Neural progenitor cell (in vitro differentiated cells): Measurements from ENCODE around the gene MARCHF2.
"Not testable (repeated sequence)": the region's sequence is repeated elsewhere in the genome, so short reads cannot be mapped to it uniquely, and the experiment has no call there.

ENCODE experiments used
- CTCF ChIP-seq: fragments of 200-600 bp; sonication (generic); IDR thresholded peaks from 2 replicates; pipeline ENCODE4 v1.5.1; 2017; ENCODE audit warnings: antibody characterized with exemption, mild to moderate bottlenecking
- EZH2 ChIP-seq: fragments of 200-600 bp; sonication (generic); IDR thresholded peaks from 2 replicates; pipeline ENCODE4 v1.6.1; 2017; ENCODE audit warnings: antibody characterized with exemption, mild to moderate bottlenecking, moderate library complexity
- EZH2phosphoT487 ChIP-seq: fragments of 200-600 bp; sonication (generic); IDR thresholded peaks from 2 replicates; pipeline ENCODE4 v1.6.1; 2017; ENCODE audit warnings: antibody characterized with exemption

GRCh38 chr19:8385103-8385502 lies 28.0 kb upstream of the MARCHF2 start:
- TF ChIP-seq CTCF, EZH2, EZH2phosphoT487: not testable (repeated sequence)
